ENCODE data around the gene GALNT16. TPM values are rescaled to one million over a fixed set of nuclear protein-coding genes. Genes with fewer than 3 reads are reported as not detected.

The GALNT16 gene
- polyA plus RNA-seq, 3 donors = 0.01 TPM; not detected in 2

DNA sequence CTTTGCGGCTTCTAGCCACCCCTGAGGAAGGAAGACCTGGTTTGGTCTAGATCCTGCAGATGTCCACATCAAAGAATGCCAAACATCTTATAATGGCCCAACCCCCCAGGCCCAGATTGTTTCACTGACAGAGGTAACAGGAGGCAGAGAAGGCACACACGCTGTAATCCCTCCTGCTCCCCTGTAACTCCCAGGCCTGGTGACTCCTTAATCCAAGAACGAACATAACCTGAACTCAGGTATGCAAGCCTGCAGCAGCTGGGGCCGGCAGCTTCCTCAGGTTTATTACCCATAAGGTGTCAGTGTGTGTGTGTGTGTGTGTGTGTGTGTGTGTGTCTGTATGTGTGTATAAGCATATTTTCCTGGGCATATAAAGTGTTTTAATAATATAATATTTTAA, 85.4 kb downstream of the GALNT16 start:
- Mint-ChIP-seq H3K4me3 (no peak overlapping the region), H3K27ac (no peak overlapping the region), H3K27me3 (ENCODE audit: low read depth in 3 of 3) (peaks cover 6 to 14% (median 13%) of the 10 kb centered on the region in 3 donors), H3K4me1 (no peaks in the 10 kb centered on the region), H3K9me3 (no peaks in the 10 kb centered on the region), H3K36me3 (no peaks in the 10 kb centered on the region)
- H3K27ac ChIP-seq (ENCODE audit: low read depth in 1 of 2, low read length in 2 of 2) = no peak overlapping the region
- 0% methylated on average over 1 of the region's 4 CpGs for WGBS (ENCODE audit: insufficient coverage)
- intact Hi-C loops (cut with micrococcal nuclease) = no loop called here
- TF ChIP-seq, protein P1, sequence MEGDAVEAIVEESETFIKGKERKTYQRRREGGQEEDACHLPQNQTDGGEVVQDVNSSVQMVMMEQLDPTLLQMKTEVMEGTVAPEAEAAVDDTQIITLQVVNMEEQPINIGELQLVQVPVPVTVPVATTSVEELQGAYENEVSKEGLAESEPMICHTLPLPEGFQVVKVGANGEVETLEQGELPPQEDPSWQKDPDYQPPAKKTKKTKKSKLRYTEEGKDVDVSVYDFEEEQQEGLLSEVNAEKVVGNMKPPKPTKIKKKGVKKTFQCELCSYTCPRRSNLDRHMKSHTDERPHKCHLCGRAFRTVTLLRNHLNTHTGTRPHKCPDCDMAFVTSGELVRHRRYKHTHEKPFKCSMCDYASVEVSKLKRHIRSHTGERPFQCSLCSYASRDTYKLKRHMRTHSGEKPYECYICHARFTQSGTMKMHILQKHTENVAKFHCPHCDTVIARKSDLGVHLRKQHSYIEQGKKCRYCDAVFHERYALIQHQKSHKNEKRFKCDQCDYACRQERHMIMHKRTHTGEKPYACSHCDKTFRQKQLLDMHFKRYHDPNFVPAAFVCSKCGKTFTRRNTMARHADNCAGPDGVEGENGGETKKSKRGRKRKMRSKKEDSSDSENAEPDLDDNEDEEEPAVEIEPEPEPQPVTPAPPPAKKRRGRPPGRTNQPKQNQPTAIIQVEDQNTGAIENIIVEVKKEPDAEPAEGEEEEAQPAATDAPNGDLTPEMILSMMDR (IDR thresholded peaks at IDR 0.05) = no peak
- H3K9ac ChIP-seq (ENCODE audit: insufficient read depth, low read length, poor library complexity, severe bottlenecking) = no peak overlapping the region
- H3K79me2 ChIP-seq (ENCODE audit: insufficient read depth, low read length) = no peaks in the 10 kb centered on the region
- H3K4me3 ChIP-seq (replicated peaks in 1 of 3; ENCODE audit: low read depth in 2 of 3, low read length in 3 of 3) = no peak overlapping the region
- H2AFZ ChIP-seq (ENCODE audit: insufficient read depth, low read depth, low read length, poor library complexity, severe bottlenecking) = no peak overlapping the region
- no peak for DNase-seq
- H3K4me2 ChIP-seq (replicated peaks; ENCODE audit: extremely low read depth, low read length, poor library complexity, severe bottlenecking) = no peak overlapping the region
- no peaks in the 10 kb centered on the region for H4K20me1 ChIP-seq (ENCODE audit: insufficient read depth, low read length)
- H3K9me3 ChIP-seq (replicated peaks in 1 of 2; ENCODE audit: control insufficient read depth in 1 of 2, insufficient read depth in 1 of 2, low read length in 2 of 2) = no peaks in the 10 kb centered on the region
- no peaks in the 10 kb centered on the region for H3K36me3 ChIP-seq (replicated peaks in 1 of 2; ENCODE audit: control insufficient read depth in 1 of 2, insufficient read depth in 2 of 2, low read length in 2 of 2)
- H3K4me1 ChIP-seq (ENCODE audit: control insufficient read depth in 1 of 2, insufficient read depth in 2 of 2, low read length in 2 of 2) = no peaks in the 10 kb centered on the region
- no peaks in the 10 kb centered on the region for H3K27me3 ChIP-seq (ENCODE audit: control insufficient read depth in 2 of 2, insufficient read depth in 2 of 2, low read length in 2 of 2)

- TF ChIP-seq, protein P1 (IDR thresholded peaks at IDR 0.05) = peak; percentile 63
- H3K4me2 ChIP-seq (replicated peaks; ENCODE audit: extremely low read depth, low read length, poor library complexity, severe bottlenecking) = no peak overlapping the region
- H3K4me3 ChIP-seq (replicated peaks in 1 of 3; ENCODE audit: low read depth in 2 of 3, low read length in 3 of 3) = no peak overlapping the region
- no peaks in the 10 kb centered on the region for H3K36me3 Mint-ChIP-seq
- H3K9me3 Mint-ChIP-seq = no peaks in the 10 kb centered on the region
- peaks cover 10% of the 10 kb centered on the region for H3K4me1 Mint-ChIP-seq
- no peaks in the 10 kb centered on the region for H3K9me3 ChIP-seq (replicated peaks in 1 of 2; ENCODE audit: control insufficient read depth in 1 of 2, insufficient read depth in 1 of 2, low read length in 2 of 2)
- H4K20me1 ChIP-seq (ENCODE audit: insufficient read depth, low read length) = no peaks in the 10 kb centered on the region
- no peak overlapping the region for H3K4me3 Mint-ChIP-seq
- no peaks in the 10 kb centered on the region for H3K36me3 ChIP-seq (replicated peaks in 1 of 2; ENCODE audit: control insufficient read depth in 1 of 2, insufficient read depth in 2 of 2, low read length in 2 of 2)
- 34% methylated on average over 5 of the region's 9 CpGs for WGBS (ENCODE audit: insufficient coverage)
- intact Hi-C loops (cut with micrococcal nuclease) = no loop called here
- H2AFZ ChIP-seq (ENCODE audit: insufficient read depth, low read depth, low read length, poor library complexity, severe bottlenecking) = no peak overlapping the region
- no peak overlapping the region for H3K9ac ChIP-seq (ENCODE audit: insufficient read depth, low read length, poor library complexity, severe bottlenecking)
- peaks cover 10 to 11% of the 10 kb centered on the region in 2 donors for H3K4me1 ChIP-seq (ENCODE audit: control insufficient read depth in 1 of 2, insufficient read depth in 2 of 2, low read length in 2 of 2)
- H3K27ac Mint-ChIP-seq = no peak overlapping the region
- H3K27me3 ChIP-seq (ENCODE audit: control insufficient read depth in 2 of 2, insufficient read depth in 2 of 2, low read length in 2 of 2) = no peaks in the 10 kb centered on the region
- peaks cover 3 to 15% (median 11%) of the 10 kb centered on the region in 3 donors for H3K27me3 Mint-ChIP-seq (ENCODE audit: low read depth in 3 of 3)
- DNase-seq = peak in 1 of 3 donors; percentile 14
- H3K27ac ChIP-seq (ENCODE audit: low read depth in 1 of 2, low read length in 2 of 2) = no peak overlapping the region
- H3K79me2 ChIP-seq (ENCODE audit: insufficient read depth, low read length) = no peaks in the 10 kb centered on the region
Observed at GRCh38 chr14:69346710-69347109, 86.8 kb downstream of the GALNT16 start.
